ENCODE measurements around the gene NKAIN2.
"Not testable (repeated sequence)": the region's sequence is repeated elsewhere in the genome, so short reads cannot be mapped to it uniquely, and the experiment has no call there.

NKAIN2 gene

DNA sequence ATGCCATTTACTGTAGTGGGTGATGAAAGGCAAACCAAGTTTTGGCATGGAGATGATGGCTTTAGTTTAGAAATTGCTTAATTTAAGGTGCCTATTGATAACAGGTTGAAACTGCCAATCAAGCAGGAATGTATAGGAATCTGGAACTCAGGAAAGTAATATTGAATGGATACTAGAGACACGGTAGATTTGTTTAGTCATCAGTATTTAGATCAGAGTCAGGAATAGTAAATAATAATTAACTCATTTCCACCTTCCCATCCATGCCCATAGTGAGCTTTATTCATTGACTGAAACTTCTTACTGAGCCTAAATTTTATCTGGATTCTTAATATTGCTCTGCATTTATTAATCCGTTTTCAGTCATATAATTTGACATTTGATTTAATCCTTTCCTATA, 500.3 kb downstream of the NKAIN2 start:
- no peak overlapping the region for H3K27ac ChIP-seq
- TF ChIP-seq, protein P1, sequence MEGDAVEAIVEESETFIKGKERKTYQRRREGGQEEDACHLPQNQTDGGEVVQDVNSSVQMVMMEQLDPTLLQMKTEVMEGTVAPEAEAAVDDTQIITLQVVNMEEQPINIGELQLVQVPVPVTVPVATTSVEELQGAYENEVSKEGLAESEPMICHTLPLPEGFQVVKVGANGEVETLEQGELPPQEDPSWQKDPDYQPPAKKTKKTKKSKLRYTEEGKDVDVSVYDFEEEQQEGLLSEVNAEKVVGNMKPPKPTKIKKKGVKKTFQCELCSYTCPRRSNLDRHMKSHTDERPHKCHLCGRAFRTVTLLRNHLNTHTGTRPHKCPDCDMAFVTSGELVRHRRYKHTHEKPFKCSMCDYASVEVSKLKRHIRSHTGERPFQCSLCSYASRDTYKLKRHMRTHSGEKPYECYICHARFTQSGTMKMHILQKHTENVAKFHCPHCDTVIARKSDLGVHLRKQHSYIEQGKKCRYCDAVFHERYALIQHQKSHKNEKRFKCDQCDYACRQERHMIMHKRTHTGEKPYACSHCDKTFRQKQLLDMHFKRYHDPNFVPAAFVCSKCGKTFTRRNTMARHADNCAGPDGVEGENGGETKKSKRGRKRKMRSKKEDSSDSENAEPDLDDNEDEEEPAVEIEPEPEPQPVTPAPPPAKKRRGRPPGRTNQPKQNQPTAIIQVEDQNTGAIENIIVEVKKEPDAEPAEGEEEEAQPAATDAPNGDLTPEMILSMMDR (conservative IDR thresholded peaks at IDR 0.05) = no peak

DNA sequence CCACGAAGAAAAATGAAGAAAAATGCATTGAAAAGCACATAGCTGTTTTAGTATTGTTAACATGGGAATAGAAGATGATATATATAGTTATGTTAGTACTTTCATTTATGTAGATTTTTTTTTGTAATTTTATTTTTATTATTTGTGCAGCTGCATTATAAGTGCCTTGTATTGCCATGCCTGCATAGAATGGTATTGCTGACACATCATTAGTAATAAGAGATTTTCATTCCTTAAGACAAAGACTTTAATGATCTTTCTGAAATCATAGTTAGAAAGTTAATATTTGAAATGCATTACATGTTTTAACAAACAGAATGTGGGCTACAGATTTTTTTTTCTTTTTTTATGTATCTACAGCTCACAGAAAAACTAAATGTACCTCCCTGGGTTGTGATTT, 506.5 kb downstream of the NKAIN2 start:
- TF ChIP-seq, protein P1 (conservative IDR thresholded peaks at IDR 0.05) = no peak
- TF ChIP-seq ZFX (IDR thresholded peaks at IDR 0.05) = no peak
- H3K27ac ChIP-seq = no peak overlapping the region

DNA sequence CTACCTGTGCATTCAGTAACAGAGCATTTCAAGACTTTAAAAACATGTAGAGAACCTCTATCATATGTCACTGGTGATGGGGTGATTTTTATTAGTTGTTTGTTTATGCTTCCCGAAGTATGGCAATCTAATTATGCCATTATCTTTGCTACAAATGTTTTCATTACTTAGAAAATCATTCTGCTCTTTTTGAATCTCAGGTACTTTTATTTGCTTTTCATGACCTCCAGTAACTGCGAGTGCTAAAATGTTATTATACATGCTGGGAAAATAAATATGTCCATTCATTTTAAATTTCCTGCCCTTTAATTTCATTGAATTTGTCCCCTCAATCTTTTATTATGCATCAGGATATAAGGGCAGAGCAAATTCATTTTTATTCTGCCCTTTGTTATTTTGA, 515.7 kb downstream of the NKAIN2 start:
- H3K27ac ChIP-seq = no peak overlapping the region
- TF ChIP-seq, protein P1 (conservative IDR thresholded peaks at IDR 0.05) = no peak
- TF ChIP-seq ZFX (IDR thresholded peaks at IDR 0.05) = no peak

DNA sequence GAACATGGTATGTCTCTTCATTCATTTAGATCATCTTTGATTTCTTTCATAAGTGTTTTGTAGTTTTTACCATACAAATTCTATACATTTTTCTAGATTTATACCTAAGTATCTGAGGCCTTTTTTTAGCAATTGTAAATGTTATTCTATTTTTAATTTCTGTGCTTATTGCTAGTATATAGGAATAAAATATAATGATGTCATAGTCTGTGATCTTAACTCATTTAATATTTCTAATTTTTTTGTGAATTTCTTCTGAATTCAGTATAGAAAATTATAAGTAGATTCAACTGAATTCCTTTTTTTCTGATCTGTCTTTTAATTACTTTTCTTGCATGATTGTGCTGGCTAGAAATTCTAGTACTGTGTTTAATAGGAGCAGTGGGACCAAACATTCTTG, 520.6 kb downstream of the NKAIN2 start:
- TF ChIP-seq, protein P1 (conservative IDR thresholded peaks at IDR 0.05) = no peak
- no peak for TF ChIP-seq ZFX (IDR thresholded peaks at IDR 0.05)

DNA sequence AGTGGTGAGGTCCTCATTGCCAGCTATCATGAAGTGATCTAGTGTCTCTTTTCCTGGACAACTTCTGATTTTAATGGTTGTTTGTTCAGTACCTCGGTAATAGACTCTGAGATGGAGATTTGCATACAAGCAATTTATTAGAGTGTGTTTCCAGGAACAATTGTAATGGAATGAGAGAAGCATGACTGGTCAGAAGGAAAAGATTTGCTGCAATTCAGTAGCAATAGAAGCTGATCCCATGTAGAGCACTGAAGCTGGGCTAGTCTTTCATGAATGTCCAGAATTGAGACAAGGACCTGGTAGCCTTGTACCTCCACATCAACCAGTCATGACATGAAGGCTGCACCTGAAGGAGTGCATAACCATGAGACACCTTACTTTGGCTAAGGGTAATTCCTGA, 526.5 kb downstream of the NKAIN2 start:
- no peak overlapping the region for H3K27ac ChIP-seq
- TF ChIP-seq, protein P1 (conservative IDR thresholded peaks at IDR 0.05) = no peak
- TF ChIP-seq ZFX (IDR thresholded peaks at IDR 0.05) = no peak

More for the DNA sequence above, 520.6 kb downstream of the NKAIN2 start:
- H3K27ac ChIP-seq = no peak overlapping the region

DNA sequence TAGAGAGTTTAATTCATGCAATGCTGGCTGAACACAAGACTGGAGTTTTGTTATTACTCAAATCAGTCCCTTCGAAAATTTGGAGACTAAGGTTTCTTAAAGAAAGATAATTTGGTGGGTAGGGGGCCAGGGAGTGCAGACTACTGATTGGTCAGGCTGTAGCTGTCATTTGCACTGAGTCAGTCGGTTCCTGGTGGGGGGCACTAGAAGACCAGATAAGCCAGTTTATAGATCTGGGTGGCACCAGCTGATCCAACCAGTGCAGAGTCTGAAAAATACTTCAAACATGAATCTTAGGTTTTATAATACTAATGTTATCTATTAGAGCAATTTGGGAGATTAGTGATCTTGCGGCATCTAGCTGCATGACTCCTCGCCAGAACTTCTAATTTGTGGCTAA, 530.7 kb downstream of the NKAIN2 start:
- TF ChIP-seq, protein P1 (conservative IDR thresholded peaks at IDR 0.05) = no peak
- no peak for TF ChIP-seq ZFX (IDR thresholded peaks at IDR 0.05)
- no peak overlapping the region for H3K27ac ChIP-seq

DNA sequence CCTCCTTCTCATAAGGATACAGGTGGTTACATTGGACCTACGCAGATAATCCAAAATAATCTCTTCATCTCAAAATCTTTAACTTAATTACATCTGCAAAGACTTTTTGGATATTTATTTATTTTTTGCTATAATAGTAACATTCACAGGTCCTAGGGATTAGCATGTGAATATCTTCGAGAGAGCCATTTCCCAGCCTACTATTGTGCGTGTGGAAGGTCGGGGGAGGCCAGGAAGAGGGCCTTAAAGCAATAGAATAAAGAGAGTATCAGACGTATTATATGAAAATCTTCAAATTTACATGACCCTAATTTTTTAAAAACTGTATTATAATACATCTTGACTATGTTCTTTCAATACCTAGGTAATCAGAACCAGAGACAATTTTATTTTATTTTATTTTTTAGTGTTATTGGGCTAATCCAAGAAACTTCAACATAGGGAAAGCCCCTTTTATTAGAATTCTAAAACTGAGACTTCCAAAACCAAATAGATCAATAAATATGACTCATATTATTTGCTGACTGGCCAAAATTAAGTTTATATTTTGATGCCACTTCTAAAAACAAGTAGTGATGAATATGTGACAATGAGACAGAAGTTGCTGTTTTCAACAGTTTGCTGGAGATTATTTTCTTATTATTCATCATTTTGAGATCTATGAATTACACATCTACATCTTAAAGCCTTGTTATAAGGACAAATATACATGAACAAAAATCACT, 536.1 kb downstream of the NKAIN2 start:
- no peak overlapping the region for H3K27ac ChIP-seq
- TF ChIP-seq ZFX (IDR thresholded peaks at IDR 0.05) = no peak
- TF ChIP-seq, protein P1 (conservative IDR thresholded peaks at IDR 0.05) = no peak

DNA sequence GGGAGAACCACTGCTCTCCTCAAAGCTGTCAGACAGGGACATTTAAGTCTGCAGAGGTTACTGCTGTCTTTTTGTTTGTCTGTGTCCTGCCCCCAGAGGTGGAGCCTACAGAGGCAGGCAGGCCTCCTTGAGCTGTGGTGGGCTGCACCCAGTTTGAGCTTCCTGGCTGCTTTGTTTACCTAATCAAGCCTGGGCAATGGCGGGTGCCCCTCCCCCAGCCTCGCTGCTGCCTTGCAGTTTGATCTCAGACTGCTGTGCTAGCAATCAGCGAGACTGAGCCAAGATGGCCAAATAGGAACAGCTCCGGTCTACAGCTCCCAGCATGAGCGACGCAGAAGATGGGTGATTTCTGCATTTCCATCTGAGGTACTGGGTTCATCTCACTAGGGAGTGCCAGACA, 544.7 kb downstream of the NKAIN2 start:
- not testable (repeated sequence) for H3K27ac ChIP-seq

Measured in C4-2B (cell line).